ENCODE data around the gene ZCCHC2. TPM values are rescaled to one million over a fixed set of nuclear protein-coding genes. Genes with fewer than 3 reads are reported as not detected.
A peak's percentile ranks its signal among the peaks of the same experiment; 100 is the strongest.

The ZCCHC2 gene
- total and polyA plus RNA-seq, 2 of the 8 experiments (the other 6 are each of a cell fraction or from before 2014, with no cell fraction given): 13.5 to 18.6 TPM

DNA sequence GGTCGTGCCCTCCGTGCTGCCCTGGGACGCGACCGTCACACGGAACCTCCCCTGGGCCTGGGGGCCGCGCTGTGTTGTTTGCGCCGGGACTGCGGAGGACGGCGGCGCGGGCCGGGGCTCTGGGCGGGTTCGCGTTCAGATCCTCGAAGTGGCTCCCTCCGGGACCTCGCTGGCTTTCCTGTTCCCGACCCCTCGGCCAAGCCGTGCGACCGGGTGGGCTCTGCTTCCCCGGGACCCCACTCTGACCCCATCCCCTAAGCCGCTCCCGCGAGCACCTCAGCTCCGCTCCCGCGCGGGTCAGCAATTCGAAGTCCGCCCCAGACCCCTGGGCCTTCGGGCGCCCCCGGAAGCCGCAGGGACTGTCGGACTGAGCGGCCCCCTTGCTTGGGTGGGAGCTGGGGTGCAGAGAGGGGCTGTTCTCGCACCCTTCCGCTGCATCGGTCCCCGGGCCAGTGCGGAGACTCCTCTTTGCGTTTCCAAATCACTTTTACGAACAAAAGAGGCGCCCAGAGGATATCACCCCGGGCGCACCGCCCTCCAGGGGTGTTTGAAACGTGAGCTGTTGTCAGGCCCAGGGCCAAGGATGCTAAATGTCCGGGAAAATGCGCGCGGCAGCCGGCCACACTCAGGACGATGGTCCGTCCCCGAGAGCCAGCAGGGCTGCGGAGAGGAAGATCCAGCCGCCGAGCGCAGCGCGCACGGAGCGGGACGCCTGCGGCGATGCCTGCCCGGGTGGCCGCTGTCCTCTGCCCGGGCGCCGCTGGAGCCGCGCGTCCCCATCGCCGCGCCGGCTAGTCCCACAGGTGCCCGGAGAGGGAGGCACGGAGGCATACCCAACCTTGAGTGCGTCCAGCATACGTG, 73.5 kb downstream of the ZCCHC2 start (continued):
- no peak for TF ChIP-seq TCF12 (IDR thresholded peaks at IDR 0.05; ENCODE audit: low read depth, low read length)
- no peak for TF ChIP-seq TEAD4 (IDR thresholded peaks at IDR 0.05; ENCODE audit: low read depth, low read length)
- 0 out of 4 replicates have a peak, but pooled peaks of 1 of the 2 experiments have one; percentile 1 for TF ChIP-seq RAD21 (IDR thresholded peaks at IDR 0.05 in 1 of 2, conservative IDR thresholded peaks at IDR 0.05 in 1 of 2; ENCODE audit: low read depth in 2 of 2, low read length in 2 of 2)
- no peak for TF ChIP-seq YY1 (IDR thresholded peaks at IDR 0.05; ENCODE audit: low read depth, low read length)
- peak; percentile 37; the same call in 1 of the 2 replicates for TF ChIP-seq GABPA (IDR thresholded peaks at IDR 0.05; ENCODE audit: borderline replicate concordance, insufficient read depth, low read length)
- TF ChIP-seq GTF2F1 (IDR thresholded peaks at IDR 0.05; ENCODE audit: borderline replicate concordance, low read depth, low read length): no peak
- TF ChIP-seq NRF1 (IDR thresholded peaks at IDR 0.05; ENCODE audit: low read depth, low read length): no peak
- TF ChIP-seq TBP (IDR thresholded peaks at IDR 0.05; ENCODE audit: low read depth, low read length): no peak
- TF ChIP-seq KDM1A (IDR thresholded peaks at IDR 0.05; ENCODE audit: borderline replicate concordance, low read length): no peak
- TF ChIP-seq KDM5A (IDR thresholded peaks at IDR 0.05; ENCODE audit: low read length): no peak
- TF ChIP-seq CBX5 (IDR thresholded peaks at IDR 0.05; ENCODE audit: low read depth, low read length): no peak
- TF ChIP-seq POLR2A (IDR thresholded peaks at IDR 0.05; ENCODE audit: control extremely low read depth in 1 of 2, low read depth in 2 of 2, low read length in 2 of 2): no peak
- no peak for TF ChIP-seq EP300 (IDR thresholded peaks at IDR 0.05; ENCODE audit: borderline replicate concordance in 1 of 2, low read depth in 2 of 2, low read length in 2 of 2)
- TF ChIP-seq SIRT6 (IDR thresholded peaks at IDR 0.05; ENCODE audit: low read length): no peak
- TF ChIP-seq CEBPB (IDR thresholded peaks at IDR 0.05; ENCODE audit: low read depth, low read length): no peak
- no peak for TF ChIP-seq JUN (IDR thresholded peaks at IDR 0.05; ENCODE audit: low read depth, low read length)
- TF ChIP-seq, protein P1, sequence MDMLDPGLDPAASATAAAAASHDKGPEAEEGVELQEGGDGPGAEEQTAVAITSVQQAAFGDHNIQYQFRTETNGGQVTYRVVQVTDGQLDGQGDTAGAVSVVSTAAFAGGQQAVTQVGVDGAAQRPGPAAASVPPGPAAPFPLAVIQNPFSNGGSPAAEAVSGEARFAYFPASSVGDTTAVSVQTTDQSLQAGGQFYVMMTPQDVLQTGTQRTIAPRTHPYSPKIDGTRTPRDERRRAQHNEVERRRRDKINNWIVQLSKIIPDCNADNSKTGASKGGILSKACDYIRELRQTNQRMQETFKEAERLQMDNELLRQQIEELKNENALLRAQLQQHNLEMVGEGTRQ (IDR thresholded peaks at IDR 0.05; ENCODE audit: low read length): no peak
- peak; percentile 69 for TF ChIP-seq ASH2L (IDR thresholded peaks at IDR 0.05; ENCODE audit: low read length)
- no peak for TF ChIP-seq CREB1 (IDR thresholded peaks at IDR 0.05)
- TF ChIP-seq, protein P2, sequence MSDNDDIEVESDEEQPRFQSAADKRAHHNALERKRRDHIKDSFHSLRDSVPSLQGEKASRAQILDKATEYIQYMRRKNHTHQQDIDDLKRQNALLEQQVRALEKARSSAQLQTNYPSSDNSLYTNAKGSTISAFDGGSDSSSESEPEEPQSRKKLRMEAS (IDR thresholded peaks at IDR 0.05): no peak; the same call in 1 of the 2 replicates
- TF ChIP-seq SIX5 (IDR thresholded peaks at IDR 0.05; ENCODE audit: low read depth, low read length): no peak
